WERI-Rb-1 (cell line): ENCODE measurements around the gene ITGB4.

Source experiments
- DNase-seq: peaks from one replicate; pipeline ENCODE4 v3.0.0-alpha.2; 2020
- H3K27ac ChIP-seq: fragments of 250-450 bp; sonication (Bioruptor Pico); 2 replicates; pipeline ENCODE4 v1.5.1; 2020; ENCODE audit warnings: mild to moderate bottlenecking, moderate library complexity
- H3K27me3 ChIP-seq: fragments of 250-450 bp; sonication (Bioruptor Pico); 2 replicates; pipeline ENCODE4 v1.5.1; 2021; ENCODE audit warnings: mild to moderate bottlenecking, low read depth, moderate library complexity; ENCODE audit not compliant: insufficient read depth, severe bottlenecking
- H3K36me3 ChIP-seq: fragments of 250-450 bp; sonication (Bioruptor Pico); 2 replicates; pipeline ENCODE4 v1.5.1; 2020; ENCODE audit warnings: mild to moderate bottlenecking, moderate library complexity
- H3K4me3 ChIP-seq: 2 replicates; pipeline ENCODE4 v1.5.1; 2011; ENCODE audit warnings: low read depth, mild to moderate bottlenecking, control low read depth, low read length
- H3K9me3 ChIP-seq: fragments of 250-450 bp; sonication (Bioruptor Pico); 2 replicates; pipeline ENCODE4 v1.5.1; 2021; ENCODE audit warnings: mild to moderate bottlenecking, moderate library complexity; ENCODE audit not compliant: severe bottlenecking
- TF ChIP-seq, protein P1 (sequence below): IDR thresholded peaks from 2 replicates; pipeline ENCODE4 v1.5.1; 2011; ENCODE audit warnings: low read depth, mild to moderate bottlenecking, control low read depth, inconsistent platforms, low read length

The ITGB4 gene

GRCh38 chr17:75739174-75739573 is 17.9 kb downstream of the ITGB4 start:
- Histone ChIP-seq H3K36me3 (no peaks in the 10 kb centered on the region), H3K27ac (no peak overlapping the region), H3K27me3 (no peaks in the 10 kb centered on the region), H3K4me3 (no peak overlapping the region), H3K9me3 (peaks cover 5% of the 10 kb centered on the region)
- no peak for DNase-seq
- TF ChIP-seq, protein P1, sequence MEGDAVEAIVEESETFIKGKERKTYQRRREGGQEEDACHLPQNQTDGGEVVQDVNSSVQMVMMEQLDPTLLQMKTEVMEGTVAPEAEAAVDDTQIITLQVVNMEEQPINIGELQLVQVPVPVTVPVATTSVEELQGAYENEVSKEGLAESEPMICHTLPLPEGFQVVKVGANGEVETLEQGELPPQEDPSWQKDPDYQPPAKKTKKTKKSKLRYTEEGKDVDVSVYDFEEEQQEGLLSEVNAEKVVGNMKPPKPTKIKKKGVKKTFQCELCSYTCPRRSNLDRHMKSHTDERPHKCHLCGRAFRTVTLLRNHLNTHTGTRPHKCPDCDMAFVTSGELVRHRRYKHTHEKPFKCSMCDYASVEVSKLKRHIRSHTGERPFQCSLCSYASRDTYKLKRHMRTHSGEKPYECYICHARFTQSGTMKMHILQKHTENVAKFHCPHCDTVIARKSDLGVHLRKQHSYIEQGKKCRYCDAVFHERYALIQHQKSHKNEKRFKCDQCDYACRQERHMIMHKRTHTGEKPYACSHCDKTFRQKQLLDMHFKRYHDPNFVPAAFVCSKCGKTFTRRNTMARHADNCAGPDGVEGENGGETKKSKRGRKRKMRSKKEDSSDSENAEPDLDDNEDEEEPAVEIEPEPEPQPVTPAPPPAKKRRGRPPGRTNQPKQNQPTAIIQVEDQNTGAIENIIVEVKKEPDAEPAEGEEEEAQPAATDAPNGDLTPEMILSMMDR, result no peak

- no peak overlapping the region for H3K4me3 ChIP-seq
- DNase-seq, result no peak
- H3K27ac ChIP-seq, result no peak overlapping the region
- H3K27me3 ChIP-seq, result no peaks in the 10 kb centered on the region
- no peaks in the 10 kb centered on the region for H3K36me3 ChIP-seq
- TF ChIP-seq, protein P1, result no peak
- H3K9me3 ChIP-seq, result peaks cover 5% of the 10 kb centered on the region
Observed at GRCh38 chr17:75739801-75740200, 18.5 kb downstream of the ITGB4 start.

- Histone ChIP-seq H3K27ac (no peak overlapping the region), H3K36me3 (no peaks in the 10 kb centered on the region), H3K4me3 (no peak overlapping the region), H3K9me3 (peaks cover 5% of the 10 kb centered on the region), H3K27me3 (no peaks in the 10 kb centered on the region)
- DNase-seq, result no peak
- TF ChIP-seq, protein P1, result no peak
Observed at GRCh38 chr17:75740215-75740614, 19.0 kb downstream of the ITGB4 start.

DNA sequence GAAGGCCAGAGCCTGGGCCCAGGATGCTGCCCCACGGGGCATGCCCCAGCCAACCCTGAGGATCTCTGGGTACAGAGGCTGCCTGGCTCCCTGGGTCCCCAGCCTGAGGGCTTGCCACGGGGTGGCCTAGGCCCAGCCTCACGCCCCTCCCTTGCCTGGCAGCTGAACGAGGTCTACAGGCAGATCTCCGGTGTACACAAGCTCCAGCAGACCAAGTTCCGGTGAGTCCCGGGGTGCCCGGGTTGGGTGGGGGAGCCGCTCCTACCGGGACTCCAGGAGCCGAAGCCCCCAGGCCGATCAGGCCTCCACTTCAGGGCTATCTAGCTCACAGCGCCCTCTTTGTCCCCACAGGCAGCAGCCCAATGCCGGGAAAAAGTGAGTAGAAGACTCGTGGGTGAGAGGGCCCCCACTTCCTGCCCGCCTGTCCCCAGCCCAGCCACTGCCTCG is 19.4 kb downstream of the ITGB4 start:
- H3K27ac ChIP-seq, result no peak overlapping the region
- TF ChIP-seq, protein P1, result 0 out of 2 replicates have a peak, but pooled peaks have one; percentile 9
- H3K4me3 ChIP-seq, result no peak overlapping the region
- H3K36me3 ChIP-seq, result no peaks in the 10 kb centered on the region
- H3K9me3 ChIP-seq, result peaks cover 3% of the 10 kb centered on the region
- DNase-seq, result no peak
- H3K27me3 ChIP-seq, result no peaks in the 10 kb centered on the region

DNA sequence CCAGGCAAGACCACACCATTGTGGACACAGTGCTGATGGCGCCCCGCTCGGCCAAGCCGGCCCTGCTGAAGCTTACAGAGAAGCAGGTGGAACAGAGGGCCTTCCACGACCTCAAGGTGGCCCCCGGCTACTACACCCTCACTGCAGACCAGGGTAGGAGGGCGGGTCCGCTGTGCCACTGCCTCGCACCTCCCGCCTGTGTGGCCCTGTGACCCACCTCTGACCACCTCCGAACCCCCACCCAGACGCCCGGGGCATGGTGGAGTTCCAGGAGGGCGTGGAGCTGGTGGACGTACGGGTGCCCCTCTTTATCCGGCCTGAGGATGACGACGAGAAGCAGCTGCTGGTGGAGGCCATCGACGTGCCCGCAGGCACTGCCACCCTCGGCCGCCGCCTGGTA is 21.1 kb downstream of the ITGB4 start:
- H3K27ac ChIP-seq, result no peak overlapping the region
- H3K4me3 ChIP-seq, result no peak overlapping the region
- no peaks in the 10 kb centered on the region for H3K36me3 ChIP-seq
- TF ChIP-seq, protein P1, result no peak
- no peak for DNase-seq
- H3K9me3 ChIP-seq, result peaks cover 2% of the 10 kb centered on the region
- no peaks in the 10 kb centered on the region for H3K27me3 ChIP-seq

DNA sequence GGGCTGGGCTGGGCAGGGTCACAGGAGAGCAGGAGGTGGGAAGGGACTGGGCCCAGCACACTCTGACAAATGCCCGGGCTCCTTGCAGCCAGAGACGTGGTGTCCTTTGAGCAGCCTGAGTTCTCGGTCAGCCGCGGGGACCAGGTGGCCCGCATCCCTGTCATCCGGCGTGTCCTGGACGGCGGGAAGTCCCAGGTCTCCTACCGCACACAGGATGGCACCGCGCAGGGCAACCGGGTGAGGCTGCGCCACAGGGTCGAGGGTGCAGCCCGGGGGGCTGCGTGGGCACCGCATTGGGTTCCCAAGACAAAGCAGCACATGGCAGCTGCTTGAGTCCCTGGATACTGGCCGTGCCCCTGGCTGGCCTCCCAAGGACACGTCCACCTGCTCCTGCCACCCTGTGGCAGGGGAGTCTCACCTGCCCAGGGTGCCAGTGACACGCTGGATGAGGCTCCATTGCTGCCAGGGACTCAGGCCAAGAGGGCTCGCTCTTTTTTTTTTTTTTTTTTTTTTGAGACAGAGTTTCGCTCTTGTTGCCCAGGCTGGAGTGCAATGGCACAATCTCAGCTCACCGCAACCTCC is 22.5 kb downstream of the ITGB4 start:
- Histone ChIP-seq H3K4me3 (no peak overlapping the region), H3K9me3 (peaks cover 2% of the 10 kb centered on the region), H3K36me3 (no peaks in the 10 kb centered on the region), H3K27me3 (no peaks in the 10 kb centered on the region), H3K27ac (no peak overlapping the region)
- no peak for DNase-seq
- TF ChIP-seq, protein P1, result no peak
